ENCODE measurements around the gene SOX13. TPM values are rescaled to one million over a fixed set of nuclear protein-coding genes. Genes with fewer than 3 reads are reported as not detected.

SOX13 gene
- total RNA-seq, 1 experiment from 2014 or later = 53.0 TPM

DNA sequence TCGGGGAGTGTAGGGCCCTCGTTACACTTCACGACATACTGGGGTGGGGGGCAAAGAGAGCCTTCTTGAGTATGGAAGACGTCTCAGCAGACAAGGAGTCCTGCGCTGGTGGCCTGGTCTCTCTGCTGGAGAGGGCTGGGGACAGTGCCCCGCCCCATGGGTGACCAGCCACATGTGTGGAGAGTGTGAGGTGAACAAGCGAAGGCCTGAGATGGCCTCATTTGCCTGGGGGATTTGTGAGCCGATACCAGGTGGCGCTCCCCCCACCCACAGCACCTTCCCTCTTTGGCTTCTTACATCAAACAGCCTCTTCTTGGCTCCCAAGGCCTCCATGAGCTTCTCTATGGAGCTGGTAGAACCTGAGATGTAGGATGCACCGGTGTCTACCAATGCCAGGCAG, 83.0 kb downstream of the SOX13 start:
- Histone ChIP-seq H3K27me3 (ENCODE audit: control insufficient read depth, insufficient read depth, low read length) (no peaks in the 10 kb centered on the region; the same call in 1 of the 2 replicates), H3K4me3 (ENCODE audit: low read depth in 2 of 2, low read length in 2 of 2) (no peak overlapping the region), H3K4me1 (ENCODE audit: control insufficient read depth, insufficient read depth, low read length) (no peaks in the 10 kb centered on the region), H3K9me3 (ENCODE audit: control insufficient read depth, insufficient read depth, low read depth, low read length) (no peaks in the 10 kb centered on the region), H3K27ac (ENCODE audit: low read length) (no peak overlapping the region), H3K36me3 (ENCODE audit: control insufficient read depth, insufficient read depth, low read length) (no peaks in the 10 kb centered on the region)
- no TSS peak for BruUV-seq (replicated peaks)
- POLR2A ChIA-PET = no interaction called here
- no peak for DNase-seq (ENCODE audit: low read depth, low spot score)
- no peak for ATAC-seq
- CTCF ChIA-PET = no interaction called here
- intact Hi-C loops (cut with micrococcal nuclease; ENCODE audit: unreplicated experiment) = no loop called here
- in situ Hi-C loops (cut with HindIII; ENCODE audit: low pct_unique_long_range_greater_than_20kb, low sequenced_read_pairs) = no loop called here
- no peak for TF ChIP-seq SIN3A (IDR thresholded peaks at IDR 0.05; ENCODE audit: borderline replicate concordance, insufficient read depth, low read depth, low read length)
- no peak for TF ChIP-seq CTCF (IDR thresholded peaks at IDR 0.05)
- TF ChIP-seq POLR2AphosphoS5 (IDR thresholded peaks at IDR 0.05; ENCODE audit: low read depth, low read length) = no peak
- TF ChIP-seq, protein P1, sequence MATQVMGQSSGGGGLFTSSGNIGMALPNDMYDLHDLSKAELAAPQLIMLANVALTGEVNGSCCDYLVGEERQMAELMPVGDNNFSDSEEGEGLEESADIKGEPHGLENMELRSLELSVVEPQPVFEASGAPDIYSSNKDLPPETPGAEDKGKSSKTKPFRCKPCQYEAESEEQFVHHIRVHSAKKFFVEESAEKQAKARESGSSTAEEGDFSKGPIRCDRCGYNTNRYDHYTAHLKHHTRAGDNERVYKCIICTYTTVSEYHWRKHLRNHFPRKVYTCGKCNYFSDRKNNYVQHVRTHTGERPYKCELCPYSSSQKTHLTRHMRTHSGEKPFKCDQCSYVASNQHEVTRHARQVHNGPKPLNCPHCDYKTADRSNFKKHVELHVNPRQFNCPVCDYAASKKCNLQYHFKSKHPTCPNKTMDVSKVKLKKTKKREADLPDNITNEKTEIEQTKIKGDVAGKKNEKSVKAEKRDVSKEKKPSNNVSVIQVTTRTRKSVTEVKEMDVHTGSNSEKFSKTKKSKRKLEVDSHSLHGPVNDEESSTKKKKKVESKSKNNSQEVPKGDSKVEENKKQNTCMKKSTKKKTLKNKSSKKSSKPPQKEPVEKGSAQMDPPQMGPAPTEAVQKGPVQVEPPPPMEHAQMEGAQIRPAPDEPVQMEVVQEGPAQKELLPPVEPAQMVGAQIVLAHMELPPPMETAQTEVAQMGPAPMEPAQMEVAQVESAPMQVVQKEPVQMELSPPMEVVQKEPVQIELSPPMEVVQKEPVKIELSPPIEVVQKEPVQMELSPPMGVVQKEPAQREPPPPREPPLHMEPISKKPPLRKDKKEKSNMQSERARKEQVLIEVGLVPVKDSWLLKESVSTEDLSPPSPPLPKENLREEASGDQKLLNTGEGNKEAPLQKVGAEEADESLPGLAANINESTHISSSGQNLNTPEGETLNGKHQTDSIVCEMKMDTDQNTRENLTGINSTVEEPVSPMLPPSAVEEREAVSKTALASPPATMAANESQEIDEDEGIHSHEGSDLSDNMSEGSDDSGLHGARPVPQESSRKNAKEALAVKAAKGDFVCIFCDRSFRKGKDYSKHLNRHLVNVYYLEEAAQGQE (IDR thresholded peaks at IDR 0.05; ENCODE audit: insufficient read depth in 1 of 2, low read depth in 2 of 2, low read length in 1 of 2) = no peak
- no peak for TF ChIP-seq TCF7L2 (IDR thresholded peaks at IDR 0.05; ENCODE audit: low read depth, low read length)

GRCh38 chr1:204157962-204158361, 85.0 kb downstream of the SOX13 start:
- Histone ChIP-seq H3K4me3 (ENCODE audit: low read depth in 2 of 2, low read length in 2 of 2) (no peak overlapping the region), H3K36me3 (ENCODE audit: control insufficient read depth, insufficient read depth, low read length) (no peaks in the 10 kb centered on the region), H3K4me1 (ENCODE audit: control insufficient read depth, insufficient read depth, low read length) (no peaks in the 10 kb centered on the region; the same call in 1 of the 2 replicates), H3K27me3 (ENCODE audit: control insufficient read depth, insufficient read depth, low read length) (no peaks in the 10 kb centered on the region), H3K27ac (ENCODE audit: low read length) (no peak overlapping the region), H3K9me3 (ENCODE audit: control insufficient read depth, insufficient read depth, low read depth, low read length) (no peaks in the 10 kb centered on the region)
- DNase-seq (ENCODE audit: low read depth, low spot score) = no peak
- intact Hi-C loops (cut with micrococcal nuclease; ENCODE audit: unreplicated experiment) (no loop called here), in situ Hi-C loops (cut with HindIII; ENCODE audit: low pct_unique_long_range_greater_than_20kb, low sequenced_read_pairs) (no loop called here)
- no TSS peak for BruUV-seq (replicated peaks)
- ATAC-seq = no peak
- CTCF ChIA-PET = interaction anchor here (0.7 kb wide), 1 partner anchor 125 kb away, joined by 7 read pairs; no protein-coding TSS in a partner anchor
- no peak for TF ChIP-seq CTCF (IDR thresholded peaks at IDR 0.05)
- POLR2A ChIA-PET = no interaction called here

Data from Panc1 (cell line).